HG03039 (cell line): Measurements from ENCODE around the gene RTN4R.

Source experiments
- ATAC-seq: cut with Tn5 transposase; IDR thresholded peaks from one replicate; pipeline ENCODE4 v1.9.1; 2021; ENCODE audit warnings: mild to moderate bottlenecking, moderate library complexity; ENCODE audit not compliant: unreplicated experiment

RTN4R gene

GRCh38 chr22:20218987-20219386 lies 49.1 kb downstream of the RTN4R start:
- ATAC-seq = no peak

GRCh38 chr22:20218326-20218872 lies 49.7 kb downstream of the RTN4R start:
- no peak for ATAC-seq

GRCh38 chr22:20217563-20217962 lies 50.6 kb downstream of the RTN4R start:
- ATAC-seq = no peak

- ATAC-seq = no peak
These were observed 51.1 kb downstream of the RTN4R start for GRCh38 chr22:20216863-20217499.

- no peak for ATAC-seq
These were observed 52.4 kb downstream of the RTN4R start for GRCh38 chr22:20215742-20216141.

- no peak for ATAC-seq
These were observed 53.3 kb downstream of the RTN4R start for GRCh38 chr22:20214853-20215252.

- ATAC-seq = no peak
These were observed 54.0 kb downstream of the RTN4R start for GRCh38 chr22:20213833-20214708.

GRCh38 chr22:20212754-20213699 lies 55.1 kb downstream of the RTN4R start:
- ATAC-seq = no peak

- no peak for ATAC-seq
These were observed 55.9 kb downstream of the RTN4R start for GRCh38 chr22:20211997-20212753.

GRCh38 chr22:20211409-20211996 lies 56.6 kb downstream of the RTN4R start:
- no peak for ATAC-seq

GRCh38 chr22:20210473-20211059 lies 57.6 kb downstream of the RTN4R start:
- ATAC-seq = no peak

- no peak for ATAC-seq
These were observed 58.3 kb downstream of the RTN4R start for GRCh38 chr22:20209761-20210250.

- ATAC-seq = no peak
These were observed 59.3 kb downstream of the RTN4R start for GRCh38 chr22:20208713-20209310.

GRCh38 chr22:20207277-20208025 lies 60.7 kb downstream of the RTN4R start:
- no peak for ATAC-seq

- no peak for ATAC-seq
These were observed 61.4 kb downstream of the RTN4R start for GRCh38 chr22:20206709-20207215.

- ATAC-seq = no peak
These were observed 62.0 kb downstream of the RTN4R start for GRCh38 chr22:20205964-20206708.

GRCh38 chr22:20205464-20205963 lies 62.6 kb downstream of the RTN4R start:
- no peak for ATAC-seq
